ENCODE measurements around the gene ARHGEF25.
"Not testable (repeated sequence)": the region's sequence is repeated elsewhere in the genome, so short reads cannot be mapped to it uniquely, and the experiment has no call there.

ARHGEF25 gene

GRCh38 chr12:57609781-57610553, 1.3 kb upstream of the ARHGEF25 start:
- no peak for DNase-seq

GRCh38 chr12:57610554-57611107, 604 bp upstream of the ARHGEF25 start:
- no peak for DNase-seq

GRCh38 chr12:57611827-57612710, 834 bp downstream of the ARHGEF25 start:
- no peak for DNase-seq

GRCh38 chr12:57612711-57613426, 1.6 kb downstream of the ARHGEF25 start:
- no peak for DNase-seq

- DNase-seq = no peak
Observed at GRCh38 chr12:57613427-57614109, 2.3 kb downstream of the ARHGEF25 start.

- peak in 1 of 2 experiments; percentile 12 for DNase-seq
Observed at GRCh38 chr12:57614178-57614947, 3.1 kb downstream of the ARHGEF25 start.

- DNase-seq = no peak
Observed at GRCh38 chr12:57614948-57615500, 3.8 kb downstream of the ARHGEF25 start.

- no peak for DNase-seq
Observed at GRCh38 chr12:57615637-57616036, 4.4 kb downstream of the ARHGEF25 start.

GRCh38 chr12:57616383-57617101, 5.3 kb downstream of the ARHGEF25 start:
- no peak for DNase-seq

- DNase-seq = no peak
Observed at GRCh38 chr12:57617942-57618341, 6.7 kb downstream of the ARHGEF25 start.

- not testable (repeated sequence) for DNase-seq
Observed at GRCh38 chr12:57618431-57618830, 7.2 kb downstream of the ARHGEF25 start.

- no peak for DNase-seq
Observed at GRCh38 chr12:57618966-57619433, 7.8 kb downstream of the ARHGEF25 start.

GRCh38 chr12:57619434-57620244, 8.4 kb downstream of the ARHGEF25 start:
- DNase-seq = no peak

- DNase-seq = no peak
Observed at GRCh38 chr12:57620245-57620935, 9.2 kb downstream of the ARHGEF25 start.

- DNase-seq = no peak
Observed at GRCh38 chr12:57620936-57621496, 9.8 kb downstream of the ARHGEF25 start.

- peak in 1 of 2 experiments; percentile 22 for DNase-seq
Observed at GRCh38 chr12:57621497-57622292, 10.5 kb downstream of the ARHGEF25 start.

Data from AML-193 (cell line).